SK-N-SH treated with all-trans-retinoic acid at 6 μM for 48 hours (cell line): ENCODE results near the gene DOCK4.

Experiments
- ATAC-seq: fragments of 200-7000 bp; cut with Tn5 transposase; 3 replicates; pipeline ENCODE4 v1.9.1; 2020; ENCODE audit warnings: mild to moderate bottlenecking, moderate library complexity
- ARNTL ChIP-seq: fragments of 450-650 bp; formaldehyde crosslinking; IDR thresholded peaks from 2 replicates; pipeline ENCODE4 v1.5.0; 2020; ENCODE audit warnings: low read depth, mild to moderate bottlenecking, moderate library complexity, borderline replicate concordance
- BACH2 ChIP-seq: fragments of 250-450 bp; sonication (Bioruptor Pico); IDR thresholded peaks from 2 replicates; pipeline ENCODE4 v1.9.0; 2021; ENCODE audit warnings: mild to moderate bottlenecking, borderline replicate concordance
- CREB5 ChIP-seq: fragments of 250-450 bp; sonication (Bioruptor Pico); IDR thresholded peaks from 2 replicates; pipeline ENCODE4 v1.5.1; 2020; ENCODE audit warnings: low read depth, mild to moderate bottlenecking, moderate library complexity
- CSDC2 ChIP-seq: fragments of 250-450 bp; sonication (Bioruptor Pico); IDR thresholded peaks from 2 replicates; pipeline ENCODE4 v1.5.0; 2020; ENCODE audit warnings: mild to moderate bottlenecking, moderate library complexity
- CSRNP3 ChIP-seq: fragments of 250-450 bp; sonication (Bioruptor Pico); IDR thresholded peaks from 2 replicates; pipeline ENCODE4 v1.5.1; 2021; ENCODE audit warnings: mild to moderate bottlenecking, moderate library complexity
- ESRRG ChIP-seq: fragments of 250-450 bp; sonication (Bioruptor Pico); IDR thresholded peaks from 2 replicates; pipeline ENCODE4 v1.6.1; 2021; ENCODE audit warnings: mild to moderate bottlenecking
- ISL1 ChIP-seq: fragments of 250-450 bp; sonication (Bioruptor Pico); IDR thresholded peaks from 2 replicates; pipeline ENCODE4 v2.1.2; 2022; ENCODE audit warnings: mild to moderate bottlenecking, moderate library complexity
- OSR1 ChIP-seq: fragments of 250-450 bp; sonication (Bioruptor Pico); IDR thresholded peaks from 2 replicates; pipeline ENCODE4 v1.8.0; 2022; ENCODE audit warnings: moderate library complexity, mild to moderate bottlenecking, inconsistent platforms
- PPARA ChIP-seq: fragments of 250-450 bp; sonication (Bioruptor Pico); IDR thresholded peaks from 2 replicates; pipeline ENCODE4 v1.5.0; 2020; ENCODE audit warnings: mild to moderate bottlenecking, borderline replicate concordance
- RARB ChIP-seq: fragments of 250-450 bp; sonication (Bioruptor Pico); IDR thresholded peaks from 2 replicates; pipeline ENCODE4 v1.8.0; 2021; ENCODE audit warnings: mild to moderate bottlenecking, moderate library complexity
- SNAI2 ChIP-seq: fragments of 250-450 bp; sonication (Bioruptor Pico); IDR thresholded peaks from 2 replicates; pipeline ENCODE4 v1.5.0; 2020; ENCODE audit warnings: mild to moderate bottlenecking, moderate library complexity
- TCF4 ChIP-seq: fragments of 250-450 bp; sonication (Bioruptor Pico); IDR thresholded peaks from 2 replicates; pipeline ENCODE4 v1.8.0; 2021; ENCODE audit warnings: mild to moderate bottlenecking, moderate library complexity, borderline replicate concordance
- TOX ChIP-seq: fragments of 250-450 bp; sonication (Bioruptor Pico); IDR thresholded peaks from 2 replicates; pipeline ENCODE4 v1.8.0; 2021; ENCODE audit warnings: mild to moderate bottlenecking, moderate library complexity, borderline replicate concordance
- TSHZ2 ChIP-seq: fragments of 250-450 bp; sonication (Bioruptor Pico); IDR thresholded peaks from 2 replicates; pipeline ENCODE4 v1.5.0; 2020; ENCODE audit warnings: mild to moderate bottlenecking, moderate library complexity
- ZC3H10 ChIP-seq: fragments of 250-450 bp; sonication (Bioruptor Pico); IDR thresholded peaks from 2 replicates; pipeline ENCODE4 v1.5.1; 2021; ENCODE audit warnings: mild to moderate bottlenecking, moderate library complexity
- ZFP30 ChIP-seq: fragments of 450-650 bp; formaldehyde crosslinking; IDR thresholded peaks from 2 replicates; pipeline ENCODE4 v1.5.0; 2022; ENCODE audit warnings: mild to moderate bottlenecking, moderate library complexity
- ZNF565 ChIP-seq: fragments of 450-650 bp; formaldehyde crosslinking; conservative IDR thresholded peaks from 2 replicates; pipeline ENCODE4 v1.5.0; 2020; ENCODE audit warnings: low read depth, mild to moderate bottlenecking, moderate library complexity
- ZNF70 ChIP-seq: fragments of 450-650 bp; formaldehyde crosslinking; IDR thresholded peaks from 2 replicates; pipeline ENCODE4 v1.5.0; 2020; ENCODE audit warnings: mild to moderate bottlenecking, moderate library complexity
- ZNF8 ChIP-seq: fragments of 450-650 bp; formaldehyde crosslinking; IDR thresholded peaks from 2 replicates; pipeline ENCODE4 v1.5.0; 2020; ENCODE audit warnings: mild to moderate bottlenecking, moderate library complexity

The DOCK4 gene

GRCh38 chr7:112118581-112119566, 87.3 kb downstream of the DOCK4 start:
- no peak for ATAC-seq

GRCh38 chr7:112116894-112117293, 89.3 kb downstream of the DOCK4 start:
- TF ChIP-seq ARNTL (no peak), RARB (CRISPR knock-in tag) (no peak), PPARA (CRISPR knock-in tag) (no peak), ESRRG (CRISPR knock-in tag) (no peak), CSDC2 (CRISPR knock-in tag) (no peak), OSR1 (CRISPR knock-in tag) (no peak), ZNF70 (CRISPR knock-in tag) (no peak), ISL1 (CRISPR knock-in tag) (no peak), ZNF565 (no peak), ZNF8 (CRISPR knock-in tag) (no peak), TSHZ2 (no peak), TOX (CRISPR knock-in tag) (no peak), ZC3H10 (no peak), ZFP30 (CRISPR knock-in tag) (no peak), BACH2 (CRISPR knock-in tag) (no peak), CREB5 (no peak), TCF4 (no peak), SNAI2 (CRISPR knock-in tag) (no peak)
- no peak for ATAC-seq

More at GRCh38 chr7:112118581-112119566, 87.3 kb downstream of the DOCK4 start:
- TF ChIP-seq ZC3H10 (no peak), ISL1 (CRISPR knock-in tag) (no peak)

- ATAC-seq = no peak
- TF ChIP-seq CREB5 = no peak
These were observed 89.8 kb downstream of the DOCK4 start for GRCh38 chr7:112116358-112116757.

GRCh38 chr7:112115880-112116279, 90.3 kb downstream of the DOCK4 start:
- TF ChIP-seq CREB5 (no peak), CSDC2 (CRISPR knock-in tag) (no peak), BACH2 (CRISPR knock-in tag) (no peak), PPARA (CRISPR knock-in tag) (no peak), ZNF8 (CRISPR knock-in tag) (no peak), RARB (CRISPR knock-in tag) (no peak), OSR1 (CRISPR knock-in tag) (no peak), ZC3H10 (no peak), CSRNP3 (CRISPR knock-in tag) (no peak)
- TF ChIP-seq, all 23 proteins: peak for 0

More at GRCh38 chr7:112115880-112116279, 90.3 kb downstream of the DOCK4 start:
- ATAC-seq = no peak
